Epithelial cell of proximal tubule (primary cell): ENCODE measurements around the gene PBLD. TPM values are rescaled to one million over a fixed set of nuclear protein-coding genes. Genes with fewer than 3 reads are reported as not detected.
"Not testable (repeated sequence)": the region's sequence is repeated elsewhere in the genome, so short reads cannot be mapped to it uniquely, and the experiment has no call there.

ENCODE experiments used
- DNase-seq: peaks from one replicate; pipeline ENCODE4 v3.0.0-alpha.2; 2011; ENCODE audit warnings: low read depth
- H3K4me3 ChIP-seq: 2 replicates; pipeline ENCODE4 v1.5.1; 2011; ENCODE audit warnings: low read depth, mild to moderate bottlenecking, low read length
- total RNA-seq: library from RNA; depleted of rRNA; stranded (reverse); fragments of >200 nt; gene quantifications from 2 replicates; pipeline ENCODE4 v1.2.3, GENCODE V29; 2015
- TF ChIP-seq, protein P1 (sequence below): conservative IDR thresholded peaks from 2 replicates; pipeline ENCODE4 v1.5.1; 2012; ENCODE audit warnings: low read depth, mild to moderate bottlenecking, low read length

PBLD gene
- total RNA-seq, 1 donor from 2014 or later, result 1.7 TPM

GRCh38 chr10:68315582-68315981, 17.1 kb downstream of the PBLD start:
- TF ChIP-seq, protein P1, sequence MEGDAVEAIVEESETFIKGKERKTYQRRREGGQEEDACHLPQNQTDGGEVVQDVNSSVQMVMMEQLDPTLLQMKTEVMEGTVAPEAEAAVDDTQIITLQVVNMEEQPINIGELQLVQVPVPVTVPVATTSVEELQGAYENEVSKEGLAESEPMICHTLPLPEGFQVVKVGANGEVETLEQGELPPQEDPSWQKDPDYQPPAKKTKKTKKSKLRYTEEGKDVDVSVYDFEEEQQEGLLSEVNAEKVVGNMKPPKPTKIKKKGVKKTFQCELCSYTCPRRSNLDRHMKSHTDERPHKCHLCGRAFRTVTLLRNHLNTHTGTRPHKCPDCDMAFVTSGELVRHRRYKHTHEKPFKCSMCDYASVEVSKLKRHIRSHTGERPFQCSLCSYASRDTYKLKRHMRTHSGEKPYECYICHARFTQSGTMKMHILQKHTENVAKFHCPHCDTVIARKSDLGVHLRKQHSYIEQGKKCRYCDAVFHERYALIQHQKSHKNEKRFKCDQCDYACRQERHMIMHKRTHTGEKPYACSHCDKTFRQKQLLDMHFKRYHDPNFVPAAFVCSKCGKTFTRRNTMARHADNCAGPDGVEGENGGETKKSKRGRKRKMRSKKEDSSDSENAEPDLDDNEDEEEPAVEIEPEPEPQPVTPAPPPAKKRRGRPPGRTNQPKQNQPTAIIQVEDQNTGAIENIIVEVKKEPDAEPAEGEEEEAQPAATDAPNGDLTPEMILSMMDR, result no peak
- H3K4me3 ChIP-seq, result no peak overlapping the region
- DNase-seq, result no peak

- not testable (repeated sequence) for H3K4me3 ChIP-seq, DNase-seq
These were observed 17.8 kb downstream of the PBLD start for GRCh38 chr10:68314930-68315329.

GRCh38 chr10:68310531-68310930, 22.2 kb downstream of the PBLD start:
- TF ChIP-seq, protein P1, result no peak
- no peak overlapping the region for H3K4me3 ChIP-seq
- no peak for DNase-seq

DNA sequence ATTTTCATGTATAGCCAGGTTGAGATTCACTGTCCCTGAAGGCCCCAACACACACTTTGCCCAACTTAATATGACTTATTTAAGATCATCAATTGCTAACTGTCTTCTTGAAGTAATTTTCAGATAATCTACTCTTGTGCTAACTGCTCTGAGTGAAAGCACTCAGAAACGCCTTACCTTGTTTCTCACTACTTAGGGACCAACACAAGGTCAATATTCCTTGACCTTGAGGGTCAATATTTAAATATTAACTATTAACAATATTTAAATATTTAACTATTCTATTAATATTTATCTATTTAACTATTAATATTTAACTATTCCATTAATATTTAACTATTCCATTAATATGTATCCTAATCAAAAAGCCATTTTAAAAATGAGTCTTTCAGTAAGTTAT, 26.9 kb downstream of the PBLD start:
- DNase-seq, result no peak
- TF ChIP-seq, protein P1, result no peak
- no peak overlapping the region for H3K4me3 ChIP-seq

DNA sequence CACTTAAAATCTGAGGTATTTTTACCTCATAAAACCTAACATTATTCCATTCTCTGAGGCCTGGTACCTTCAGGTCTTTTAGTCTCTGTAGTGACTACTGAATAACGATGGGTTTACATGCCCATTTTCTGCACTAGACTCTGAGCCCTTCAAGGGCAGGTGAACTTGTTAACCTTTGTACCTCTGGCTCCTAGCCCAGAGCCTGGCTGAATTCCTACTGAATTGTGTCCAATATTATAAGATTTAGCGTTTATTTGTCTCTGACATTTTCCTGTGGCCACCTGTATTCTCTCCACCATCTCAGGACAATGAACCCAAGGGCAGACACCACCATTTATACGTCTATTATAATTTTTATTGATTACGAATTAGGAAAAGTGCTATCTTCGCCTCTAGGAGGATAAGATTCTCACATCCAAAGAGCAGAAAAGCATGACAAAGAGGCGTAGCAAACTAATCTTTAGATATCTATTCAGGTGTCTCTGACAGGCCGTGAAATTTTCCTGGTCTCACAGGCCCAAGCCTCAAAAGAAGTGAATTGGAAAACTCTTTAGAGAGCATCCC, 28.8 kb downstream of the PBLD start:
- H3K4me3 ChIP-seq, result no peak overlapping the region
- TF ChIP-seq, protein P1, result no peak
- DNase-seq, result no peak

GRCh38 chr10:68302871-68303270, 29.9 kb downstream of the PBLD start:
- TF ChIP-seq, protein P1, result no peak
- no peak for DNase-seq
- H3K4me3 ChIP-seq, result no peak overlapping the region

DNA sequence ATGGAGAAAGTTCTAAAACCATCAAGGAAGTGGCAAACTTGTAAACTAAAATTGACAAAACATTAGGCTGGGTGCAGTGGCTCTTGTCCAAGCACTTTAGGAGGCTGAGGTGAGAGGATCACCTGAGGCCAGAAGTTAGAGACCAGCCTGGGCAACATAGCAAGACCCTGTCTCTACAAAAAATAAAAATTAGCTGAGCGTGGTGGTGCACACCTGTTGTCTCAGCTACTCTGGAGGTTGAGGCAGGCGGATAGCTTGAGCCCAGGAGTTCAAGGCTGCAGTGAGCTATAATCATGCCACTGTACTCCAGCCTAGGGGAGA, 30.3 kb downstream of the PBLD start:
- no peak overlapping the region for H3K4me3 ChIP-seq
- no peak for DNase-seq
- TF ChIP-seq, protein P1, result no peak
